Fibroblast of lung (primary cell): Measurements from ENCODE around the gene STXBP5.

ENCODE experiments used
- CTCF ChIP-seq, 2 donors: IDR thresholded peaks in 1 of 2; conservative IDR thresholded peaks in 1 of 2; 1 replicate in 1 of 2; 2 replicates in 1 of 2; pipeline ENCODE4 v1.5.1; 2011 to 2012; ENCODE audit warnings: low read length in 2 of 2, control low read depth in 1 of 2, inconsistent platforms in 1 of 2, low read depth in 1 of 2, mild to moderate bottlenecking in 1 of 2
- EZH2 ChIP-seq: IDR thresholded peaks from 2 replicates; pipeline ENCODE4 v1.5.1; 2012; ENCODE audit warnings: low read length, control low read depth, mild to moderate bottlenecking; ENCODE audit errors: missing control alignments

- no peak for TF ChIP-seq CTCF (conservative IDR thresholded peaks at IDR 0.05 in 1 of 2, IDR thresholded peaks at IDR 0.05 in 1 of 2; ENCODE audit: low read depth in 1 of 2, low read length in 2 of 2)
- no peak for TF ChIP-seq EZH2
Observed at GRCh38 chr6:147200711-147201110, 3.5 kb upstream of the STXBP5 start.
